IMR-90 (cell line): ENCODE data around the gene HNMT. TPM values are rescaled to one million over a fixed set of nuclear protein-coding genes. Genes with fewer than 3 reads are reported as not detected.

Experiments
- ATAC-seq: fragments of 200-7000 bp; cut with Tn5 transposase; 2 replicates; pipeline ENCODE4 v1.9.1; 2020; ENCODE audit warnings: low read depth, mild to moderate bottlenecking, moderate library complexity
- BruUV-seq: library from RNA; stranded (reverse); fragments of 400-500 nt; replicated peaks from 2 replicates; lab custom pipeline; 2021; lab: Mats Ljungman, UMichigan
- CTCF ChIA-PET: fragments of 300-600 bp; formaldehyde crosslinking; extraction: SDS; loops from one replicate; lab custom pipeline; 2021; ENCODE audit warnings: antibody characterized with exemption; lab: Yijun Ruan, JAX
- POLR2A ChIA-PET: fragments of 300-600 bp; sonication (Branson Sonifier 250); formaldehyde crosslinking; loops from one replicate; lab custom pipeline; 2022; ENCODE audit warnings: antibody characterized with exemption; ENCODE audit not compliant: unreplicated experiment; lab: Charles Lee
- DNase-seq: peaks from one replicate; pipeline ENCODE4 v3.0.0; 2013
- H2AFZ ChIP-seq: replicated peaks from 2 replicates; pipeline ENCODE3; 2013; ENCODE audit warnings: low read length, mild to moderate bottlenecking; ENCODE audit not compliant: poor library complexity
- H2AK5ac ChIP-seq: 2 replicates; pipeline ENCODE4 v1.6.1; 2013; ENCODE audit warnings: low read depth, low read length, inconsistent platforms
- H2AK9ac ChIP-seq: replicated peaks from 2 replicates; pipeline ENCODE3; 2013; ENCODE audit warnings: mild to moderate bottlenecking, low read depth, low read length, moderate library complexity; ENCODE audit not compliant: poor library complexity
- H2BK120ac ChIP-seq: 2 replicates; pipeline ENCODE4 v1.6.1; 2013; ENCODE audit warnings: low read depth, low read length, inconsistent platforms
- H2BK15ac ChIP-seq: 3 replicates; pipeline ENCODE4 v1.6.1; 2013; ENCODE audit warnings: low read depth, low read length, inconsistent platforms
- H2BK20ac ChIP-seq: 2 replicates; pipeline ENCODE4 v1.6.1; 2013; ENCODE audit warnings: low read depth, mild to moderate bottlenecking, inconsistent platforms, low read length, moderate library complexity
- H2BK5ac ChIP-seq: 2 replicates; pipeline ENCODE4 v1.6.1; 2013; ENCODE audit warnings: mild to moderate bottlenecking, low read depth, low read length, inconsistent platforms; ENCODE audit not compliant: poor library complexity, severe bottlenecking
- H3K14ac ChIP-seq: replicated peaks from 2 replicates; pipeline ENCODE4 v1.6.1; 2013; ENCODE audit warnings: low read depth, low read length, inconsistent platforms
- H3K18ac ChIP-seq: 2 replicates; pipeline ENCODE4 v1.6.1; 2013; ENCODE audit warnings: low read depth, low read length, control low read depth
- H3K23ac ChIP-seq: 2 replicates; pipeline ENCODE4 v1.6.1; 2013; ENCODE audit warnings: low read depth, low read length, inconsistent platforms
- H3K27ac ChIP-seq: 2 replicates; pipeline ENCODE4 v1.5.1; 2013; ENCODE audit warnings: mild to moderate bottlenecking, control low read depth, low read length; ENCODE audit not compliant: insufficient read depth
- H3K27me3 ChIP-seq: 2 replicates; pipeline ENCODE4 v1.6.1; 2013; ENCODE audit warnings: low read length; ENCODE audit not compliant: control insufficient read depth, insufficient read depth
- H3K36me3 ChIP-seq: 2 replicates; pipeline ENCODE4 v1.6.1; 2013; ENCODE audit warnings: low read length, mixed read lengths; ENCODE audit not compliant: control insufficient read depth, insufficient read depth
- H3K4ac ChIP-seq: 2 replicates; pipeline ENCODE4 v1.6.1; 2013; ENCODE audit warnings: low read depth, low read length, inconsistent platforms
- H3K4me1 ChIP-seq: 2 replicates; pipeline ENCODE4 v1.6.1; 2013; ENCODE audit warnings: low read length, mixed read lengths; ENCODE audit not compliant: control insufficient read depth, insufficient read depth
- H3K4me2 ChIP-seq: 2 replicates; pipeline ENCODE4 v1.6.1; 2013; ENCODE audit warnings: low read depth, mild to moderate bottlenecking, control low read depth, low read length, moderate library complexity
- H3K4me3 ChIP-seq: 2 replicates; pipeline ENCODE4 v1.5.1; 2013; ENCODE audit warnings: low read depth, mild to moderate bottlenecking, control low read depth, low read length, moderate library complexity; ENCODE audit not compliant: insufficient read depth
- H3K56ac ChIP-seq: 2 replicates; pipeline ENCODE4 v1.6.1; 2013; ENCODE audit warnings: low read length, inconsistent platforms; ENCODE audit not compliant: insufficient read depth; ENCODE audit errors: extremely low read depth
- H3K79me1 ChIP-seq, 2 experiments: 2 replicates each; pipeline ENCODE4 v1.6.1; 2013; ENCODE audit warnings: low read length in 2 of 2, inconsistent platforms in 1 of 2, low read depth in 1 of 2
- H3K9ac ChIP-seq: 2 replicates; pipeline ENCODE4 v1.6.1; 2013; ENCODE audit warnings: low read depth, low read length, control low read depth
- H3K9me1 ChIP-seq: 2 replicates; pipeline ENCODE4 v1.6.1; 2013; ENCODE audit warnings: low read length, inconsistent platforms; ENCODE audit not compliant: insufficient read depth
- H3K9me3 ChIP-seq: 2 replicates; pipeline ENCODE4 v1.6.1; 2013; ENCODE audit warnings: low read length; ENCODE audit not compliant: control insufficient read depth, insufficient read depth
- H4K20me1 ChIP-seq: 2 replicates; pipeline ENCODE4 v1.6.1; 2013; ENCODE audit warnings: low read length, inconsistent platforms; ENCODE audit not compliant: insufficient read depth
- H4K5ac ChIP-seq: 2 replicates; pipeline ENCODE4 v1.6.1; 2013; ENCODE audit warnings: mild to moderate bottlenecking, low read depth, low read length, control low read depth
- H4K8ac ChIP-seq, 2 experiments: 2 replicates each; pipeline ENCODE4 v1.6.1; 2013; ENCODE audit warnings: low read depth in 2 of 2, low read length in 2 of 2, control low read depth in 1 of 2, inconsistent platforms in 1 of 2
- H4K91ac ChIP-seq: 2 replicates; pipeline ENCODE4 v1.6.1; 2013; ENCODE audit warnings: low read depth, low read length, inconsistent platforms; ENCODE audit not compliant: insufficient read depth
- CEBPB ChIP-seq: IDR thresholded peaks from 2 replicates; pipeline ENCODE4 v1.6.1; 2012; ENCODE audit warnings: low read depth, low read length, improper control_type of control experiment
- CHD1 ChIP-seq: IDR thresholded peaks from 2 replicates; pipeline ENCODE4 v1.6.1; 2012; ENCODE audit warnings: low read depth, low read length, improper control_type of control experiment
- CTCF ChIP-seq: conservative IDR thresholded peaks from 2 replicates; pipeline ENCODE4 v1.5.1; 2012; ENCODE audit warnings: mild to moderate bottlenecking, low read depth, low read length, improper control_type of control experiment
- ELK1 ChIP-seq: fragments of 150-350 bp; IDR thresholded peaks from 2 replicates; pipeline ENCODE4 v1.6.1; 2016; ENCODE audit warnings: low read depth, mild to moderate bottlenecking, low read length, moderate library complexity, borderline replicate concordance
- FOS ChIP-seq: fragments of 150-350 bp; IDR thresholded peaks from 2 replicates; pipeline ENCODE4 v1.6.1; 2016; ENCODE audit warnings: low read depth, low read length
- MAZ ChIP-seq: IDR thresholded peaks from 2 replicates; pipeline ENCODE4 v1.6.1; 2012; ENCODE audit warnings: low read depth, mild to moderate bottlenecking, low read length, improper control_type of control experiment, moderate library complexity, borderline replicate concordance
- MXI1 ChIP-seq: IDR thresholded peaks from 2 replicates; pipeline ENCODE4 v1.6.1; 2012; ENCODE audit warnings: low read depth, mild to moderate bottlenecking, low read length, moderate library complexity, borderline replicate concordance
- NFE2L2 ChIP-seq: fragments of 150-350 bp; IDR thresholded peaks from 2 replicates; pipeline ENCODE4 v1.6.1; 2016; ENCODE audit warnings: low read depth, mild to moderate bottlenecking, low read length
- RAD21 ChIP-seq: IDR thresholded peaks from 2 replicates; pipeline ENCODE4 v1.6.1; 2012; ENCODE audit warnings: low read length, improper control_type of control experiment
- RFX5 ChIP-seq: IDR thresholded peaks from 2 replicates; pipeline ENCODE4 v1.8.0; 2012; ENCODE audit warnings: low read depth, mild to moderate bottlenecking, low read length, moderate library complexity
- USF2 ChIP-seq: fragments of 150-350 bp; IDR thresholded peaks from 2 replicates; pipeline ENCODE4 v1.6.1; 2017; ENCODE audit warnings: mild to moderate bottlenecking, antibody characterized with exemption, low read length, low read depth
- WGBS, 2 experiments: methylation state at CpG; one replicate each; pipeline versions ENCODE4 v1.1.5 to v1.1.7; 2013; ENCODE audit warnings: missing lambda C conversion rate in 2 of 2; ENCODE audit not compliant: insufficient read length in 1 of 2; ENCODE audit errors: extremely low coverage in 2 of 2; 5-methylcytosine and 5-hydroxymethylcytosine counted together
- dilution Hi-C: fragments of 300-500 bp; cut with HindIII; formaldehyde crosslinking; loops from one replicate; pipeline ENCODE4 v1.14.3; 2018; ENCODE audit warnings: low sequenced_read_pairs; ENCODE audit not compliant: unreplicated experiment
- in situ Hi-C: fragments of 300-500 bp; cut with MboI; formaldehyde crosslinking; loops from 3 replicates; pipeline ENCODE4 v1.14.3; 2019; ENCODE audit warnings: low sequenced_read_pairs, inconsistent platforms, mixed read lengths
- intact Hi-C: fragments of 100-400 bp; cut with micrococcal nuclease; formaldehyde crosslinking; loops from 2 replicates; pipeline ENCODE4 v1.10.0; 2022
- polyA plus RNA-seq, 3 experiments: library from polyadenylated mRNA; depleted of rRNA; stranded (reverse); fragments of >200 nt; gene quantifications; 2 replicates each; pipeline ENCODE4 v1.2.3, GENCODE V29; 2012; ENCODE audit warnings: low replicate concordance in 1 of 3
- total RNA-seq: library from RNA; depleted of rRNA; stranded (reverse); fragments of >200 nt; gene quantifications from 2 replicates; pipeline ENCODE4 v1.2.3, GENCODE V29; 2012

The HNMT gene
- total and polyA plus RNA-seq, 2 of the 4 experiments (the other 2 are of a cell fraction) = 6.4 to 14.2 TPM

- H3K9me3 ChIP-seq = no peaks in the 10 kb centered on the region
- no peak overlapping the region for H3K56ac ChIP-seq
These were observed 20.5 kb upstream of the HNMT start for GRCh38 chr2:137943678-137944347.

More at GRCh38 chr2:137943678-137944347, 20.5 kb upstream of the HNMT start:
- H3K27me3 ChIP-seq = no peaks in the 10 kb centered on the region; the same call in 1 of the 2 replicates
- no peaks in the 10 kb centered on the region for H3K9me1 ChIP-seq
- H3K4ac ChIP-seq = no peak overlapping the region
- H3K79me1 ChIP-seq = no peaks in the 10 kb centered on the region
- H3K18ac ChIP-seq = no peak overlapping the region
- no peak overlapping the region for H3K14ac ChIP-seq
- no peak overlapping the region for H3K4me3 ChIP-seq
- ChIA-PET POLR2A (no interaction called here), CTCF (interaction anchor here (1.0 kb wide), 1 partner anchor 32 kb away, joined by 3 read pairs; no protein-coding TSS in a partner anchor)
- no peak overlapping the region for H2BK5ac ChIP-seq
- no peaks in the 10 kb centered on the region for H3K36me3 ChIP-seq
- TF ChIP-seq MXI1 (no peak), ELK1 (no peak), CTCF (no peak), NFE2L2 (no peak), RAD21 (no peak), MAZ (no peak), CHD1 (no peak), CEBPB (no peak), RFX5 (no peak), FOS (no peak), USF2 (no peak)
- no peak overlapping the region for H3K9ac ChIP-seq
- no peak overlapping the region for H2BK20ac ChIP-seq
- ATAC-seq = no peak
- DNase-seq = no peak
- no peak overlapping the region for H4K8ac ChIP-seq
- no peak overlapping the region for H2BK120ac ChIP-seq
- H2BK15ac ChIP-seq = no peak overlapping the region
- H2AK5ac ChIP-seq = no peak overlapping the region
- H3K23ac ChIP-seq = no peak overlapping the region
- no peak overlapping the region for H3K4me2 ChIP-seq
- H3K27ac ChIP-seq = no peak overlapping the region
- no peak overlapping the region for H2AFZ ChIP-seq
- H2AK9ac ChIP-seq = no peak overlapping the region
- WGBS, 2 experiments = no CpG with 5 or more reads among the region's 2 CpGs
- no peaks in the 10 kb centered on the region for H4K20me1 ChIP-seq
- in situ Hi-C loops (loop anchor here (10.0 kb wide), 1 partner anchor 151 kb away; no protein-coding TSS in a partner anchor), intact Hi-C loops (no loop called here), dilution Hi-C loops (no loop called here)
- peaks cover 2% of the 10 kb centered on the region; the same call in 1 of the 2 replicates for H3K4me1 ChIP-seq
- no TSS peak for BruUV-seq
- H4K91ac ChIP-seq = no peak overlapping the region
- no peak overlapping the region for H4K5ac ChIP-seq
